Naive thymus-derived CD4-positive, alpha-beta T cell (primary cell): Measurements from ENCODE around the gene TMEM198. TPM values are rescaled to one million over a fixed set of nuclear protein-coding genes. Genes with fewer than 3 reads are reported as not detected.

Experiments
- ATAC-seq: fragments of 150-1000 bp; cut with Tn5 transposase; 2 replicates; pipeline ENCODE4 v1.10.0; 2021; ENCODE audit warnings: mild to moderate bottlenecking, moderate library complexity
- CTCF ChIA-PET: fragments of 350-600 bp; sonication (Branson Sonifier 250); formaldehyde crosslinking; loops from one replicate; lab custom pipeline; 2021; ENCODE audit warnings: antibody characterized with exemption; lab: Charles Lee
- POLR2A ChIA-PET: fragments of 350-600 bp; sonication (Branson Sonifier 250); formaldehyde crosslinking; loops from one replicate; lab custom pipeline; 2021; ENCODE audit warnings: antibody characterized with exemption, inconsistent platforms; lab: Charles Lee
- DNase-seq, 9 donors: peaks; one replicate each; pipeline versions ENCODE4 v3.0.0 to v3.0.0-alpha.2; 2020 to 2022; ENCODE audit warnings: mixed read lengths in 1 of 9
- H3K27ac ChIP-seq: one replicate; pipeline ENCODE4 v1.7.0; 2013; ENCODE audit warnings: mild to moderate bottlenecking, low read depth, low read length, moderate library complexity
- H3K27me3 ChIP-seq, 2 donors: one replicate each; pipeline ENCODE4 v1.7.0; 2013; ENCODE audit warnings: low read length in 2 of 2, mild to moderate bottlenecking in 2 of 2, moderate library complexity in 2 of 2; ENCODE audit not compliant: control insufficient read depth in 2 of 2, insufficient read depth in 2 of 2
- H3K36me3 ChIP-seq, 3 experiments: 1 replicate in 2 of 3; 2 replicates in 1 of 3; pipeline ENCODE4 v1.7.0; 2013; ENCODE audit warnings: low read length in 3 of 3, mild to moderate bottlenecking in 3 of 3, moderate library complexity in 1 of 3; ENCODE audit not compliant: insufficient read depth in 3 of 3, control insufficient read depth in 2 of 3
- H3K4me1 ChIP-seq, 2 donors: one replicate each; pipeline ENCODE4 v1.7.0; 2013; ENCODE audit warnings: low read length in 2 of 2, mild to moderate bottlenecking in 2 of 2, moderate library complexity in 1 of 2; ENCODE audit not compliant: control insufficient read depth in 2 of 2, insufficient read depth in 2 of 2
- H3K4me3 ChIP-seq: 2 replicates; pipeline ENCODE4 v1.7.0; 2013; ENCODE audit warnings: mild to moderate bottlenecking, low read length
- H3K9me3 ChIP-seq, 3 experiments: 1 replicate in 2 of 3; 2 replicates in 1 of 3; pipeline ENCODE4 v1.7.0; 2013; ENCODE audit warnings: low read length in 3 of 3; ENCODE audit not compliant: control insufficient read depth in 2 of 3
- H3K27ac Mint-ChIP-seq, 9 donors: one replicate each; pipeline ENCODE4 v1.8.0; 2020 to 2022; ENCODE audit warnings: mixed read lengths in 9 of 9, mild to moderate bottlenecking in 8 of 9, moderate library complexity in 5 of 9, inconsistent platforms in 2 of 9
- H3K27me3 Mint-ChIP-seq, 5 donors: one replicate each; pipeline ENCODE4 v1.8.0; 2021 to 2022; ENCODE audit warnings: mixed read lengths in 5 of 5, mild to moderate bottlenecking in 1 of 5
- H3K36me3 Mint-ChIP-seq, 5 donors: one replicate each; pipeline ENCODE4 v1.8.0; 2020 to 2022; ENCODE audit warnings: mixed read lengths in 5 of 5, mild to moderate bottlenecking in 3 of 5, inconsistent platforms in 1 of 5
- H3K4me1 Mint-ChIP-seq, 7 donors: one replicate each; pipeline ENCODE4 v1.8.0; 2020 to 2022; ENCODE audit warnings: mixed read lengths in 7 of 7, mild to moderate bottlenecking in 3 of 7, inconsistent platforms in 1 of 7
- H3K4me3 Mint-ChIP-seq, 10 donors: one replicate each; pipeline ENCODE4 v1.8.0; 2020 to 2022; ENCODE audit warnings: mild to moderate bottlenecking in 10 of 10, mixed read lengths in 10 of 10, moderate library complexity in 6 of 10, inconsistent platforms in 2 of 10
- H3K9me3 Mint-ChIP-seq, 11 donors: one replicate each; pipeline ENCODE4 v1.8.0; 2020 to 2022; ENCODE audit warnings: mixed read lengths in 11 of 11, mild to moderate bottlenecking in 4 of 11, inconsistent platforms in 1 of 11, moderate library complexity in 1 of 11
- intact Hi-C, 2 donors: fragments of 100-400 bp; cut with micrococcal nuclease; formaldehyde crosslinking; loops; one replicate each; pipeline ENCODE4 v1.15.1; 2023
- polyA plus RNA-seq, 2 donors: library from polyadenylated mRNA; unstranded; fragments of 300-500 nt; fragmentation: Illumina TruSeq; gene quantifications; one replicate each; pipeline ENCODE4 v1.2.3, GENCODE V29; 2021
- total RNA-seq, 6 experiments: library from RNA in 5 of 6; stranded (reverse) in 5 of 6; gene quantifications; 1 replicate in 5 of 6; 2 replicates in 1 of 6; pipeline ENCODE4 v1.2.3 and lab custom pipeline; 2021 to 2026

The TMEM198 gene
- total and polyA plus RNA-seq, 7 experiments from 2014 or later = 0.45 to 0.69 (median 0.50) TPM; not detected in 3

DNA sequence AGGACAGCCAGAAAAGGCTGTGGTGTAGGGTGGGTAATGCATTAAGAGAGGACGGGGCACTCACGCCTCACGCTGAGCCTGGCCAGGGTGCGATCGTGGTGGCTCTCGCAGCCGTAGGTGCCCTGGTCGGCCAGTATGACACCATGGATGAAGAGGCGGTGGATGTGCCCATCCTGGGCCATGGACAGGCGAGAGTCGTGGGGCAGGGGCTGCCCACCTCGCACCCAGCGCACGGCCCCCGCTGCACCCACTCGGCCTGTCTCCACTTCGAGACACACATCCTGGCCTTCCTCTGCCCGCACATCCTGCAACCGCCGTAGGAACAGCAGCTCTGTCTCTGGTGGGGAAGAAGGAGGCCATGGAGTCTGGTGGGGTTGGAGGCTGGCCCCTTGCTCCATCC is 12.1 kb downstream of the TMEM198 start:
- peaks cover 4 to 50% (median 24%) of the 10 kb centered on the region in 5 donors for H3K27me3 Mint-ChIP-seq
- peaks cover 3 to 17% of the 10 kb centered on the region in 2 donors for H3K27me3 ChIP-seq
- no peak for DNase-seq

DNA sequence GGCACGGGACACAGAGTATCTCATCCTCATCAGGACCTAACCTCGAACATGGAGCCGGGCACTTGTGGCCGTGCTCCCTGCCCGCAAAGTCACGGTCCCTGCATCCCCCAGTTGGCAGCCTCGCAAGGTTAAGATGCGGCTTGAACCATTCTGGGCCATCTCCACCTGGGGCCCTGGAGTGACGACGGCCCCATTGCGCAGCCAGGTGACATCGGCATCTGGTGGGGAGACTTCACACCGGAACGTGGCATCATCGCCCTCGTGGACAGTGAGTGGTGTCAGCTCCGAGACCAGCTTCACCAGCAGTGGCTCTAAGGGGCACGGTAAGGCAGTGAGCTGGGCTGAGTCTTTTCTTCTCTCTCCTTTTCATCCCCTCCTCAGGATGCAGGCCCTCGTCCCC is 12.6 kb downstream of the TMEM198 start:
- H3K27me3 ChIP-seq = peaks cover 3 to 17% of the 10 kb centered on the region in 2 donors
- Mint-ChIP-seq H3K4me1 (peaks cover 4 to 16% (median 5%) of the 10 kb centered on the region in 7 donors), H3K27ac (no peak overlapping the region), H3K36me3 (no peaks in the 10 kb centered on the region), H3K27me3 (peaks cover 4 to 48% (median 23%) of the 10 kb centered on the region in 5 donors), H3K4me3 (no peak overlapping the region), H3K9me3 (no peaks in the 10 kb centered on the region)
- no peak overlapping the region for H3K4me3 ChIP-seq
- H3K27ac ChIP-seq = no peak overlapping the region
- ChIA-PET CTCF (no interaction called here), POLR2A (no interaction called here)
- H3K9me3 ChIP-seq = no peaks in the 10 kb centered on the region
- peaks cover 5 to 13% of the 10 kb centered on the region in 2 donors for H3K4me1 ChIP-seq
- intact Hi-C loops = no loop called here
- no peaks in the 10 kb centered on the region for H3K36me3 ChIP-seq
- ATAC-seq = no peak
- DNase-seq = no peak

More for the DNA sequence above, 12.1 kb downstream of the TMEM198 start:
- intact Hi-C loops = no loop called here
- H3K4me3 ChIP-seq = no peak overlapping the region
- H3K27ac Mint-ChIP-seq = no peak overlapping the region
- CTCF ChIA-PET = no interaction called here
- no peak overlapping the region for H3K27ac ChIP-seq
- ATAC-seq = no peak
- H3K36me3 Mint-ChIP-seq = no peaks in the 10 kb centered on the region
- peaks cover 5 to 13% of the 10 kb centered on the region in 2 donors for H3K4me1 ChIP-seq
- no peaks in the 10 kb centered on the region for H3K9me3 ChIP-seq
- no peak overlapping the region for H3K4me3 Mint-ChIP-seq
- H3K9me3 Mint-ChIP-seq = no peaks in the 10 kb centered on the region
- no peaks in the 10 kb centered on the region for H3K36me3 ChIP-seq
- H3K4me1 Mint-ChIP-seq = peaks cover 5 to 19% (median 6%) of the 10 kb centered on the region in 7 donors
- POLR2A ChIA-PET = no interaction called here

- Mint-ChIP-seq H3K27ac (no peak overlapping the region), H3K36me3 (no peaks in the 10 kb centered on the region), H3K9me3 (no peaks in the 10 kb centered on the region), H3K27me3 (peaks cover 4 to 43% (median 18%) of the 10 kb centered on the region in 5 donors), H3K4me1 (peaks cover 0 to 11% (median 0%) of the 10 kb centered on the region in 7 donors), H3K4me3 (no peak overlapping the region)
- Histone ChIP-seq H3K27ac (no peak overlapping the region), H3K36me3 (no peaks in the 10 kb centered on the region), H3K4me1 (peaks cover 0 to 7% of the 10 kb centered on the region in 2 donors), H3K4me3 (no peak overlapping the region), H3K9me3 (no peaks in the 10 kb centered on the region), H3K27me3 (peaks cover 3 to 12% of the 10 kb centered on the region in 2 donors)
- intact Hi-C loops = no loop called here
- ChIA-PET CTCF (no interaction called here), POLR2A (no interaction called here)
- ATAC-seq (no peak), DNase-seq (no peak)
Measured at GRCh38 chr2:219557320-219557719, 13.5 kb downstream of the TMEM198 start.

GRCh38 chr2:219557791-219558785 is 14.3 kb downstream of the TMEM198 start:
- Mint-ChIP-seq H3K27me3 (peaks cover 4 to 49% (median 19%) of the 10 kb centered on the region in 5 donors), H3K4me1 (peaks cover 0 to 11% (median 0%) of the 10 kb centered on the region in 7 donors), H3K27ac (no peak overlapping the region), H3K9me3 (no peaks in the 10 kb centered on the region), H3K4me3 (no peak overlapping the region), H3K36me3 (no peaks in the 10 kb centered on the region)
- Histone ChIP-seq H3K4me3 (no peak overlapping the region), H3K36me3 (no peaks in the 10 kb centered on the region), H3K27ac (no peak overlapping the region), H3K9me3 (no peaks in the 10 kb centered on the region), H3K4me1 (peaks cover 0 to 4% of the 10 kb centered on the region in 2 donors), H3K27me3 (peaks cover 3 to 12% of the 10 kb centered on the region in 2 donors)
- CTCF ChIA-PET = no interaction called here
- ATAC-seq (no peak), DNase-seq (no peak)
- intact Hi-C loops = no loop called here
- POLR2A ChIA-PET = no interaction called here

DNA sequence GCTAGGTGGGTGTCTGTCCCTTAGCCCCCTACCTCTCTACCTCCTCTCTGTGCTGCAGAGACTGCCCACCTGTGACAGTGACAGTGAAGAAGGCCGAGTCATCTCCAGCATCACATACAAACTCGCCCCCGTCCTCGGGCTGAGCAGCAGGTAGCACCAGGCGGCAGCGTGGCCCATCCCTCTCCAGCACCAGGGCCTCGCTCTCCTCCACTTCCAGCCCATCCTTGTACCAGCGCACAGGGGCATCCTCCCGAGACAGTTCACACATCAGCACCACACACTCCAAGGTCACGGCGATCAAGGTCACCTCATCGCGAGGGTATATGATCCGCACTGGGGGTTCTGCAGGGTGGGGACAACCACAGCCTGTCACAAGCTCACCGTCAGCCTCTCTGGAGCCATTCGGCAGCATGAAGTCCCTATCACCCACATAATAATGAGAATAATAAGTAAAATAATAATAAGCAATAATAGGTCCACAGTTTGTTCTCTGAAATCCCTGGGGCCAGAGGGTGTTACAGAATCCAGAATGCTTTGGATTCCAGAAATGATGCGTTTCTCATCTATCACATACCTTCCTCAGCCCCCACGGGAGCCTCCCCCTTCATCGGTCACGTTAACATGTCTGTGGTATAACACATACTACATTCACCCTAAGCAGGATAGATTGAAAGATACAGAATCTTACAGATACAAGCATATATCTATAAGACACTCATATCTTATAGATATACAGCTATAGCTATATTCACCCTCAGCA is 15.5 kb downstream of the TMEM198 start:
- ATAC-seq = no peak
- POLR2A ChIA-PET = interaction anchor here (1.5 kb wide), 1 partner anchor 10 kb away, joined by 3 read pairs; no protein-coding TSS in a partner anchor
- Histone ChIP-seq H3K27ac (no peak overlapping the region), H3K9me3 (no peaks in the 10 kb centered on the region), H3K4me3 (no peak overlapping the region), H3K27me3 (no peaks in the 10 kb centered on the region), H3K4me1 (no peaks in the 10 kb centered on the region), H3K36me3 (no peaks in the 10 kb centered on the region)
- Mint-ChIP-seq H3K27ac (no peak overlapping the region), H3K36me3 (no peaks in the 10 kb centered on the region), H3K4me1 (no peaks in the 10 kb centered on the region), H3K27me3 (peaks cover 4 to 46% (median 13%) of the 10 kb centered on the region in 5 donors), H3K4me3 (no peak overlapping the region), H3K9me3 (no peaks in the 10 kb centered on the region)
- intact Hi-C loops = no loop called here
- DNase-seq = no peak
- CTCF ChIA-PET = interaction anchor here (0.6 to 1.7 kb wide), 5 partner anchors 16 to 83 kb away, joined by 4 to 8 read pairs (median 5); partner anchors contain the start of genes CHPF and TMEM198
